Neural crest cell (in vitro differentiated cells): ENCODE data around the gene SEMA4B. TPM values are rescaled to one million over a fixed set of nuclear protein-coding genes. Genes with fewer than 3 reads are reported as not detected.
A peak's percentile ranks its signal among the peaks of the same experiment; 100 is the strongest.

ENCODE experiments used
- DNase-seq: peaks from one replicate; pipeline ENCODE4 v3.0.0; 2021; ENCODE audit warnings: low read depth, mixed read lengths, low spot score
- H3K27ac Mint-ChIP-seq: one replicate; pipeline ENCODE4 v1.8.0; 2021; ENCODE audit warnings: mild to moderate bottlenecking, mixed read lengths; ENCODE audit not compliant: unreplicated experiment
- H3K27me3 Mint-ChIP-seq: 2 replicates; pipeline ENCODE4 v1.8.0; 2021; ENCODE audit warnings: low read depth, mild to moderate bottlenecking, mixed read lengths
- H3K36me3 Mint-ChIP-seq: 2 replicates; pipeline ENCODE4 v1.8.0; 2021; ENCODE audit warnings: low read depth, mild to moderate bottlenecking, mixed read lengths
- H3K4me1 Mint-ChIP-seq: 2 replicates; pipeline ENCODE4 v1.8.0; 2021; ENCODE audit warnings: mixed read lengths
- H3K4me3 Mint-ChIP-seq: one replicate; pipeline ENCODE4 v1.8.0; 2021; ENCODE audit warnings: mild to moderate bottlenecking, mixed read lengths
- H3K9me3 Mint-ChIP-seq: 2 replicates; pipeline ENCODE4 v1.8.0; 2021; ENCODE audit warnings: mixed read lengths
- CTCF ChIP-seq: fragments of 200-600 bp; sonication (generic); conservative IDR thresholded peaks from 2 replicates; pipeline ENCODE4 v1.5.0; 2021; ENCODE audit warnings: antibody characterized with exemption, mild to moderate bottlenecking
- long read RNA-seq: library from polyadenylated mRNA; unstranded; transcript quantifications from one replicate; pipeline ENCODE4 v2.0.0, GENCODE V29; 2020
- total RNA-seq: library from RNA; stranded (reverse); gene quantifications from 2 replicates; pipeline ENCODE4 v1.2.1, GENCODE V29; 2021

Gene SEMA4B
- 24.0 and 26.3 TPM in 2 replicates for total RNA-seq
- long read RNA-seq, partial matches to known transcripts, result 4 of 4 reads
- long read RNA-seq, other reads (novel, unspliced or antisense), result 0 of 4 reads

- H3K27me3 Mint-ChIP-seq, result no peaks in the 10 kb centered on the region
- peak within 1 kb of the TSS; percentile 96 for H3K4me3 Mint-ChIP-seq
- H3K27ac Mint-ChIP-seq, result peak within 1 kb of the TSS; percentile 75
- H3K4me1 Mint-ChIP-seq, result peaks cover 39% of the 10 kb centered on the region
- H3K9me3 Mint-ChIP-seq, result no peaks in the 10 kb centered on the region
- TF ChIP-seq CTCF, result no peak
- peak; percentile 72 for DNase-seq
- H3K36me3 Mint-ChIP-seq, result no peaks in the 10 kb centered on the region
Measured at GRCh38 chr15:90201130-90201943, at the start of gene SEMA4B. Gene SEMA4B, plus strand, starts transcription at chr15:90201330. Its CDS starts 249 bp downstream, at chr15:90201579.

- no peak for TF ChIP-seq CTCF
- DNase-seq, result no peak
- Mint-ChIP-seq H3K36me3 (no peaks in the 10 kb centered on the region), H3K4me3 (no peak overlapping the region), H3K27me3 (no peaks in the 10 kb centered on the region), H3K4me1 (peaks cover 8% of the 10 kb centered on the region), H3K27ac (no peak overlapping the region), H3K9me3 (no peaks in the 10 kb centered on the region)
Measured at GRCh38 chr15:90151989-90152645, 49.0 kb upstream of the SEMA4B start.

- TF ChIP-seq CTCF, result no peak
- Mint-ChIP-seq H3K27me3 (no peaks in the 10 kb centered on the region), H3K27ac (no peak overlapping the region), H3K36me3 (no peaks in the 10 kb centered on the region), H3K4me1 (peaks cover 13% of the 10 kb centered on the region), H3K4me3 (no peak overlapping the region), H3K9me3 (no peaks in the 10 kb centered on the region)
- no peak for DNase-seq
Measured at GRCh38 chr15:90153658-90154057, 47.5 kb upstream of the SEMA4B start.

GRCh38 chr15:90154246-90154645, 46.9 kb upstream of the SEMA4B start:
- no peak for TF ChIP-seq CTCF
- no peaks in the 10 kb centered on the region for H3K27me3 Mint-ChIP-seq
- H3K9me3 Mint-ChIP-seq, result no peaks in the 10 kb centered on the region
- no peak overlapping the region for H3K4me3 Mint-ChIP-seq
- H3K4me1 Mint-ChIP-seq, result peaks cover 17% of the 10 kb centered on the region
- H3K27ac Mint-ChIP-seq, result no peak overlapping the region
- DNase-seq, result no peak
- no peaks in the 10 kb centered on the region for H3K36me3 Mint-ChIP-seq

GRCh38 chr15:90154861-90155626, 46.1 kb upstream of the SEMA4B start:
- Mint-ChIP-seq H3K4me1 (peaks cover 19% of the 10 kb centered on the region), H3K9me3 (no peaks in the 10 kb centered on the region), H3K27me3 (no peaks in the 10 kb centered on the region), H3K4me3 (no peak overlapping the region), H3K36me3 (no peaks in the 10 kb centered on the region), H3K27ac (no peak overlapping the region)
- TF ChIP-seq CTCF, result no peak
- DNase-seq, result no peak
